Mesenchymal stem cell (in vitro differentiated cells and primary cell): Measurements from ENCODE around the gene BPGM.
A peak's percentile ranks its signal among the peaks of the same experiment; 100 is the strongest.

Source experiments
- DNase-seq: peaks from one replicate; pipeline ENCODE4 v3.0.0-alpha.2; 2013
- H2AFZ ChIP-seq: one replicate; pipeline ENCODE4 v1.6.1; 2013; ENCODE audit warnings: low read depth, mild to moderate bottlenecking, control low read depth, inconsistent platforms, low read length, moderate library complexity
- H2AK5ac ChIP-seq: 2 replicates; pipeline ENCODE4 v1.6.1; 2013; ENCODE audit warnings: low read length, moderate library complexity, mild to moderate bottlenecking, inconsistent platforms; ENCODE audit not compliant: severe bottlenecking
- H2BK120ac ChIP-seq: one replicate; pipeline ENCODE4 v1.6.1; 2013; ENCODE audit warnings: low read depth, mild to moderate bottlenecking, inconsistent platforms, low read length, moderate library complexity
- H2BK12ac ChIP-seq, 2 experiments: one replicate each; pipeline ENCODE4 v1.6.1; 2013; ENCODE audit warnings: inconsistent platforms in 2 of 2, low read length in 2 of 2, mild to moderate bottlenecking in 2 of 2, moderate library complexity in 2 of 2, control low read depth in 1 of 2
- H2BK15ac ChIP-seq: one replicate; pipeline ENCODE4 v1.6.1; 2013; ENCODE audit warnings: mild to moderate bottlenecking, low read depth, inconsistent platforms; ENCODE audit not compliant: poor library complexity, severe bottlenecking
- H2BK5ac ChIP-seq: 2 replicates; pipeline ENCODE4 v1.6.1; 2013; ENCODE audit warnings: low read depth, mild to moderate bottlenecking, low read length, control low read depth, inconsistent platforms; ENCODE audit not compliant: poor library complexity, severe bottlenecking
- H3K14ac ChIP-seq, 2 experiments: one replicate each; pipeline ENCODE4 v1.6.1; 2013; ENCODE audit warnings: inconsistent platforms in 2 of 2, low read length in 2 of 2, control low read depth in 1 of 2, mild to moderate bottlenecking in 1 of 2, moderate library complexity in 1 of 2
- H3K18ac ChIP-seq, 2 experiments: one replicate each; pipeline ENCODE4 v1.6.1; 2013; ENCODE audit warnings: inconsistent platforms in 2 of 2, low read length in 2 of 2, control low read depth in 1 of 2, low read depth in 1 of 2, mild to moderate bottlenecking in 1 of 2
- H3K23ac ChIP-seq, 2 experiments: one replicate each; pipeline ENCODE4 v1.6.1; 2013; ENCODE audit warnings: inconsistent platforms in 2 of 2, low read length in 2 of 2, mild to moderate bottlenecking in 2 of 2, moderate library complexity in 2 of 2, control low read depth in 1 of 2
- H3K27ac ChIP-seq: 2 replicates; pipeline ENCODE4 v1.5.1; 2013; ENCODE audit warnings: mild to moderate bottlenecking, moderate library complexity, low read length, control low read depth, inconsistent platforms; ENCODE audit not compliant: poor library complexity, severe bottlenecking
- H3K27me3 ChIP-seq, 2 experiments: 2 replicates each; pipeline versions ENCODE4 v1.6.1 to v1.7.0; 2013; ENCODE audit warnings: low read length in 2 of 2, mild to moderate bottlenecking in 2 of 2, moderate library complexity in 2 of 2, control low read depth in 1 of 2, inconsistent platforms in 1 of 2; ENCODE audit not compliant: control insufficient read depth in 1 of 2, insufficient read depth in 1 of 2
- H3K36me3 ChIP-seq, 2 experiments: 2 replicates each; pipeline versions ENCODE4 v1.6.1 to v1.7.0; 2013; ENCODE audit warnings: low read length in 2 of 2, control low read depth in 1 of 2, inconsistent platforms in 1 of 2, low read depth in 1 of 2, mild to moderate bottlenecking in 1 of 2; ENCODE audit not compliant: insufficient read depth in 2 of 2, control insufficient read depth in 1 of 2
- H3K4ac ChIP-seq, 2 experiments: one replicate each; pipeline ENCODE4 v1.6.1; 2013; ENCODE audit warnings: inconsistent platforms in 2 of 2, low read length in 2 of 2, mild to moderate bottlenecking in 2 of 2, moderate library complexity in 2 of 2, control low read depth in 1 of 2, low read depth in 1 of 2
- H3K4me1 ChIP-seq: 2 replicates; pipeline ENCODE4 v1.6.1; 2013; ENCODE audit warnings: low read depth, low read length, control low read depth; ENCODE audit not compliant: control insufficient read depth, insufficient read depth
- H3K4me2 ChIP-seq: 2 replicates; pipeline ENCODE4 v1.6.1; 2013; ENCODE audit warnings: low read length, mild to moderate bottlenecking, inconsistent platforms; ENCODE audit not compliant: poor library complexity, severe bottlenecking
- H3K4me3 ChIP-seq, 2 experiments: 2 replicates each; pipeline versions ENCODE4 v1.5.1 to v1.7.0; 2013; ENCODE audit warnings: low read length in 2 of 2, mild to moderate bottlenecking in 2 of 2, control low read depth in 1 of 2, low read depth in 1 of 2; ENCODE audit not compliant: insufficient read depth in 1 of 2
- H3K79me1 ChIP-seq: replicated peaks from 2 replicates; pipeline ENCODE4 v1.6.1; 2013; ENCODE audit warnings: mild to moderate bottlenecking, control low read depth, low read length, inconsistent platforms; ENCODE audit not compliant: poor library complexity, severe bottlenecking
- H3K9ac ChIP-seq: 2 replicates; pipeline ENCODE4 v1.7.0; 2013; ENCODE audit warnings: mild to moderate bottlenecking, low read length, moderate library complexity
- H3K9me3 ChIP-seq: 2 replicates; pipeline ENCODE4 v1.7.0; 2013; ENCODE audit warnings: mild to moderate bottlenecking, low read length; ENCODE audit not compliant: control insufficient read depth
- H4K8ac ChIP-seq: one replicate; pipeline ENCODE4 v1.6.1; 2013; ENCODE audit warnings: inconsistent platforms, mild to moderate bottlenecking, low read length, moderate library complexity
- H4K91ac ChIP-seq: one replicate; pipeline ENCODE4 v1.6.1; 2013; ENCODE audit warnings: mild to moderate bottlenecking, low read length, inconsistent platforms
- WGBS: methylation state at CpG from one replicate; pipeline ENCODE4 v1.1.7; 2013; ENCODE audit warnings: mixed read lengths; 5-methylcytosine and 5-hydroxymethylcytosine counted together

BPGM gene

DNA sequence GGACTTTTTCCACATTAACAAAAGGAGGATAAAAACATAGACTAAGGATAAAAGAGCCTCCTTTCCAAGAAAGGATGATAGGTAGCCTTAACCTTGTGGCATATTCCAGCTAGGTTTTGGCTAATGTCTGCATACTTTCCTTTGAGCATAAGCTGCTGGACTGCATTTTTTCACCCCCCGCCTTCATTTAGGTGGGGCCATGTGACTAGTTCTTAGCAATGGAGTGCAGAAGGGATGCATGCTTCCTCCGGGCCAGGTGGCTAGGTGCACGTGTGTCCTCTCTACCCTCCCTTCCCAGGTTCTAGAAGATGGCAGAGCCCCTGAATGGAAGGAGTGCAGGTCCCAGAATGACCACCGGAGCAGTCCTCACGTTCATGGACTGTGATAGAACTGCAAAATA lies 59.8 kb downstream of the BPGM start:
- peak overlapping the region in 1 of 2 experiments; percentile 74 for H3K18ac ChIP-seq
- H2BK12ac ChIP-seq = peak overlapping the region in 1 of 2 experiments; percentile 67
- no peak overlapping the region for H3K4me3 ChIP-seq
- no peak overlapping the region for H3K23ac ChIP-seq
- H3K27ac ChIP-seq = no peak overlapping the region
- no peaks in the 10 kb centered on the region for H3K9me3 ChIP-seq
- DNase-seq = no peak
- H3K27me3 ChIP-seq = no peaks in the 10 kb centered on the region
- no peaks in the 10 kb centered on the region for H3K79me1 ChIP-seq
- H4K91ac ChIP-seq = no peak overlapping the region
- H2BK15ac ChIP-seq = no peak overlapping the region
- H3K36me3 ChIP-seq = no peaks in the 10 kb centered on the region
- H2BK5ac ChIP-seq = no peak overlapping the region
- no peak overlapping the region for H2AFZ ChIP-seq
- peaks cover 7% of the 10 kb centered on the region for H3K4me1 ChIP-seq
- no peak overlapping the region for H4K8ac ChIP-seq
- H3K9ac ChIP-seq = no peak overlapping the region
- H3K14ac ChIP-seq = no peak overlapping the region
- no peak overlapping the region for H2AK5ac ChIP-seq
- H3K4me2 ChIP-seq = no peak overlapping the region
- WGBS = 91% methylated on average over 3 of the region's 5 CpGs
- H3K4ac ChIP-seq = no peak overlapping the region
- no peak overlapping the region for H2BK120ac ChIP-seq

DNA sequence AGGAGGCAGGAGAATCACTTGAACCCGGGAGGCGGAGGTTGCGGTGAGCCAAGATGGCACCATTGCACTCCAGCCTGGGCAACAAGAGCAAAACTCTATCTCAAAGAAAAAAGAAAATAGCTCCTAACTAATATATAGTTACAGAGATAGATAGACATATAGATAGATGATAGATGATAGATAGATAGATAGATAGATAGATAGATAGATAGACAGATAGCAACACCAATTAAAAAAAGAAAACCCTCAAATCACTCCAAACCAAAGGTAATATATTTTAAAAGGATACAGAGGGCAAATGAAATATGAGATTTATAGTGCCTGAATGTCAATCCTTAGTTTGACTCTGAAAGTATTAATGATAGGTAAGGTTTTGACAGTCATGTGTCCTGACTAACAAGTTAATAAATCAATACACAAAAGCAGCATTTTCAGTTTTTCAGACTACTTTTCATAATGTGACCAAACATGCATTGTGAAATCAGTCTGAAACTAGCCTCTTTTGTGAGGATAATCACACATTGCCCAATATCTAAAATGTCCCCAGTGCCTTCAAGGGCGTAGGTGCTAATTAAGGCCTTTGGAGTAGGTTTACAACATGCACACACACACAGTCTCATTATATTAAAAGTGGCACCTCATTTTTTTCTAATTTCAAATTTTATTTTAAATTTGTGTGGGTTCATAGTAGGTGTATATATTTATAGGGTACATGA lies 61.2 kb downstream of the BPGM start:
- Histone ChIP-seq H3K18ac (no peak overlapping the region), H4K91ac (no peak overlapping the region), H2BK120ac (no peak overlapping the region), H3K27ac (no peak overlapping the region), H2AFZ (no peak overlapping the region), H3K36me3 (no peaks in the 10 kb centered on the region), H3K79me1 (no peaks in the 10 kb centered on the region), H3K4me3 (no peak overlapping the region), H3K4me2 (no peak overlapping the region), H2AK5ac (no peak overlapping the region), H2BK5ac (no peak overlapping the region), H2BK15ac (no peak overlapping the region), H3K4me1 (peaks cover 5% of the 10 kb centered on the region), H3K23ac (no peak overlapping the region), H3K9ac (no peak overlapping the region), H3K14ac (no peak overlapping the region), H3K27me3 (no peaks in the 10 kb centered on the region), H3K9me3 (no peaks in the 10 kb centered on the region), H4K8ac (no peak overlapping the region), H3K4ac (no peak overlapping the region), H2BK12ac (no peak overlapping the region)
- WGBS = 100% methylated on average over 1 of the region's 4 CpGs
- no peak for DNase-seq

DNA sequence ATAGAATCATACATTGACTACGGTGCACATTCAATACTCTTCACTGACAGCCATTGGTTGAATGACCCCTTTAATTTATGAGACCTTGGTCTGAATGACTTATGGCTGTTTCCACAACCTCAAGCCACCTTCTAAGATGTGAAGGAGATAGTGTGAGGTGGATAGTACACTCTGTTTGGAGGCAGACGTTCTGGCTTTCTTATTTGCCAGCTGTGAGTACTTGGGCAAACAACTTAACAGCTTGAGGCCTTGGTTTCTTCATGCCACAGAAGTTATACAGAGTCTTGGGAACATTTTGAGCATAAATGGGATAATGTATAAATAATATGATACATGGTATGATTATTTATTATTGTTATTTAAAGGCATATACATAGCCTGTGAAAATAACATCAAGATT lies 62.0 kb downstream of the BPGM start:
- Histone ChIP-seq H2AFZ (no peak overlapping the region), H2BK15ac (no peak overlapping the region), H3K4me1 (peaks cover 5% of the 10 kb centered on the region), H3K79me1 (no peaks in the 10 kb centered on the region), H3K4me2 (no peak overlapping the region), H3K9ac (no peak overlapping the region), H2AK5ac (no peak overlapping the region), H2BK12ac (no peak overlapping the region), H2BK120ac (no peak overlapping the region), H3K14ac (no peak overlapping the region), H3K4me3 (no peak overlapping the region), H4K91ac (no peak overlapping the region), H3K27ac (no peak overlapping the region), H3K18ac (no peak overlapping the region), H3K9me3 (no peaks in the 10 kb centered on the region), H2BK5ac (no peak overlapping the region), H3K23ac (no peak overlapping the region), H3K27me3 (no peaks in the 10 kb centered on the region), H3K36me3 (no peaks in the 10 kb centered on the region), H4K8ac (no peak overlapping the region), H3K4ac (no peak overlapping the region)
- DNase-seq = no peak
- 71% methylated on average over 2 of the region's 2 CpGs for WGBS

DNA sequence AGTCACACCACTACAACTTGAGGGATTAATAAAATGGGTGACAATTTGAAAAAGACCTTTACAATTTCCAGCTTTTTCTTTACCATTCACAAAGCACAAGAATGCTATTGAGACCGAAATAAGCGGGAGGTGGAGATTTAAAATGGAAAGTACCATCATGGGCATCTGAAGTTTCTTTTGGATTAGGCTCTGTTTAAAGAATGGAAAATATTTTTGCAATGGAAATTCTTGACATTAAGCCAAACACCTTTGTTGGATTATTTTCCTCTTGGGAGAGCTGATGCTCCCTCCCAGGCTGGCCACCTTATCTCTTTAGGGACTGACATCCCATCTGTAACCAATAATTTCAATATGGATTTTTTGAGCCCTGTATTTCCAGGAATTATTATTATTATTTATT lies 62.5 kb downstream of the BPGM start:
- no peak overlapping the region for H3K14ac ChIP-seq
- no peak overlapping the region for H2BK15ac ChIP-seq
- DNase-seq = no peak
- H4K91ac ChIP-seq = no peak overlapping the region
- no peak overlapping the region for H2AFZ ChIP-seq
- no peak overlapping the region for H2BK12ac ChIP-seq
- no peaks in the 10 kb centered on the region for H3K79me1 ChIP-seq
- no peak overlapping the region for H3K18ac ChIP-seq
- H2AK5ac ChIP-seq = no peak overlapping the region
- H3K27me3 ChIP-seq = no peaks in the 10 kb centered on the region
- no peak overlapping the region for H3K9ac ChIP-seq
- no peak overlapping the region for H2BK5ac ChIP-seq
- H2BK120ac ChIP-seq = no peak overlapping the region
- no peak overlapping the region for H4K8ac ChIP-seq
- H3K9me3 ChIP-seq = no peaks in the 10 kb centered on the region
- H3K4me1 ChIP-seq = peaks cover 2% of the 10 kb centered on the region
- WGBS = no CpG with 5 or more reads among the region's 2 CpGs
- no peak overlapping the region for H3K27ac ChIP-seq
- no peaks in the 10 kb centered on the region for H3K36me3 ChIP-seq
- H3K4me2 ChIP-seq = no peak overlapping the region
- H3K4me3 ChIP-seq = no peak overlapping the region
- no peak overlapping the region for H3K4ac ChIP-seq
- no peak overlapping the region for H3K23ac ChIP-seq
